ENCODE results near the gene SPTLC2. TPM values are rescaled to one million over a fixed set of nuclear protein-coding genes. Genes with fewer than 3 reads are reported as not detected.

SPTLC2 gene
- total RNA-seq, 1 donor: 48.4 TPM

DNA sequence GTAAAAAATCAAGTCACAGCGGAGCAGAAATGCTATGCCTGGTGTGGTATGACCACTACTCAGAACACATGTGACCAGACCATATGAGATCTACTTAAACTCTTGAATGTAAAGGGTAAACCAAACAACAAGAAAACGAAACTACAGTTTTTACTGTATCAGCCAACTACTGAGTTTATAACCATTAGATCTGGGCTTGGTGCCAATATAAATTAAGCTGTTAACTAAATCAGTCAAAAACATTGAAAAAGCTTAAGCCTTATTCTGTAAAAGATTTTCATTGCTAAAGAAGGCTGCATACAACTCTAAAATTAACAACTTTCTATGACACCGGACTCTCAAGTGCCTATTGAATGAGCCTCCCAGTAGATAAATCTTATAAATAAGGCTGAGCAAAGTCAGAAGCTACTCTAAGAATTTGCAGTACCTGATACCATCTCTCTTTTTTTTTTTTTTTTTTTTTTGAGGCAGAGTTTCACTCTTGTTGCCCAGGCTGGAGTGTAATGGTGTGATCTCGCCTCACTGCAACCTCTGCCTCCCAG lies 35.4 kb downstream of the SPTLC2 start:
- peak overlapping the region; percentile 47 for H3K4me3 ChIP-seq (ENCODE audit: low read depth, low read length)
- peak; percentile 94 for DNase-seq (ENCODE audit: low read depth)
- no peak for TF ChIP-seq CTCF (IDR thresholded peaks at IDR 0.05; ENCODE audit: insufficient read depth, low read depth, low read length)

- no peak for DNase-seq (ENCODE audit: low read depth)
- TF ChIP-seq CTCF (IDR thresholded peaks at IDR 0.05; ENCODE audit: insufficient read depth, low read depth, low read length): no peak
- H3K4me3 ChIP-seq (ENCODE audit: low read depth, low read length): peak overlapping the region; percentile 47
Observed at GRCh38 chr14:77580477-77580876, 36.0 kb downstream of the SPTLC2 start.

- peak; percentile 34 for DNase-seq (ENCODE audit: low read depth)
- H3K4me3 ChIP-seq (ENCODE audit: low read depth, low read length): no peak overlapping the region
Observed at GRCh38 chr14:77579780-77580179, 36.7 kb downstream of the SPTLC2 start.

DNA sequence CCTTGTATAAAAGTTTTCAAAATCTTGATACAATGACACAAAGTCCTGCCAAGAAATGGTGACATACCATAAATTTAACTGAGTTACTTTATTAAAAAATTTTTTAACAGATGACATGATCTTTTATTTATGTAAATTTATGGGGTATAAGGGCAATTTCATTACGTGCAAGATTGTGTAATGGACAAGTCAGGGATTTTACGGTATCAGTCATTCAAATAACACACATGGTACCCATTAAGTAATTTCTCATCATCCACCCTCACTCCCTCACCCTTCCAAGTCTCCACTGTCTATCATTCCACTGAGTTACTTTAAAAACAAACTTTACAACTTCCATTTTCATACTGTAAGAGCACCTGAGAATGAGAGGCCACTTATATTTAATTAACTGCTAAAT lies 37.4 kb downstream of the SPTLC2 start:
- peak; percentile 50 for DNase-seq (ENCODE audit: low read depth)
- no peak for TF ChIP-seq CTCF (IDR thresholded peaks at IDR 0.05; ENCODE audit: insufficient read depth, low read depth, low read length)
- H3K4me3 ChIP-seq (ENCODE audit: low read depth, low read length): no peak overlapping the region

More at GRCh38 chr14:77579780-77580179, 36.7 kb downstream of the SPTLC2 start:
- no peak for TF ChIP-seq CTCF (IDR thresholded peaks at IDR 0.05; ENCODE audit: insufficient read depth, low read depth, low read length)

- DNase-seq (ENCODE audit: low read depth): peak; percentile 59
- H3K4me3 ChIP-seq (ENCODE audit: low read depth, low read length): no peak overlapping the region
- TF ChIP-seq CTCF (IDR thresholded peaks at IDR 0.05; ENCODE audit: insufficient read depth, low read depth, low read length): no peak
Observed at GRCh38 chr14:77574446-77575115, 41.9 kb downstream of the SPTLC2 start.

- H3K4me3 ChIP-seq (ENCODE audit: low read depth, low read length): no peak overlapping the region
- no peak for TF ChIP-seq CTCF (IDR thresholded peaks at IDR 0.05; ENCODE audit: insufficient read depth, low read depth, low read length)
Observed at GRCh38 chr14:77573964-77574363, 42.5 kb downstream of the SPTLC2 start.

More at GRCh38 chr14:77573964-77574363, 42.5 kb downstream of the SPTLC2 start:
- no peak for DNase-seq (ENCODE audit: low read depth)

All from fibroblast of villous mesenchyme (primary cell).